LNCaP clone FGC (cell line): Measurements from ENCODE around the gene OSBPL2.
A peak's percentile ranks its signal among the peaks of the same experiment; 100 is the strongest.

Experiments
- DNase-seq: peaks from one replicate; pipeline ENCODE4 v3.0.0-alpha.2; 2011; ENCODE audit warnings: low read depth
- H3K4me3 ChIP-seq: 2 replicates; pipeline ENCODE4 v1.5.1; 2011; ENCODE audit warnings: mild to moderate bottlenecking, low read depth, low read length, control low read depth
- CTCF ChIP-seq: IDR thresholded peaks from 2 replicates; pipeline ENCODE4 v1.5.1; 2012; ENCODE audit warnings: mild to moderate bottlenecking; ENCODE audit not compliant: control insufficient read depth, insufficient read depth; ENCODE audit errors: extremely low read depth

Gene OSBPL2

GRCh38 chr20:62301111-62301668 is 62.9 kb downstream of the OSBPL2 start:
- no peak for TF ChIP-seq CTCF
- no peak for DNase-seq
- H3K4me3 ChIP-seq = no peak overlapping the region

- H3K4me3 ChIP-seq = peak overlapping the region; percentile 80
- TF ChIP-seq CTCF = peak; percentile 91
- DNase-seq = peak; percentile 87
These were observed 63.5 kb downstream of the OSBPL2 start for GRCh38 chr20:62301773-62302340.

- peak; percentile 88 for TF ChIP-seq CTCF
- peak within 1 kb of the TSS; percentile 94 for H3K4me3 ChIP-seq
- peak; percentile 82 for DNase-seq
These were observed 64.2 kb downstream of the OSBPL2 start, which contains the start of gene ADRM1 for GRCh38 chr20:62302341-62303061. TSS of gene ADRM1 (plus strand) at chr20:62302997. CDS start at chr20:62303569, 572 bp downstream.

GRCh38 chr20:62303062-62303339 is 64.7 kb downstream of the OSBPL2 start:
- no peak for DNase-seq
- no peak for TF ChIP-seq CTCF
- H3K4me3 ChIP-seq = peak overlapping the region; percentile 94

- peak overlapping the region; percentile 94 for H3K4me3 ChIP-seq
- no peak for DNase-seq
- TF ChIP-seq CTCF = no peak
These were observed 65.3 kb downstream of the OSBPL2 start for GRCh38 chr20:62303340-62304226.

GRCh38 chr20:62304331-62305148 is 66.2 kb downstream of the OSBPL2 start:
- peak overlapping the region; percentile 94 for H3K4me3 ChIP-seq
- TF ChIP-seq CTCF = no peak
- DNase-seq = no peak
